ENCODE data around the gene TANC2.
"Not testable (repeated sequence)": the region's sequence is repeated elsewhere in the genome, so short reads cannot be mapped to it uniquely, and the experiment has no call there.

Gene TANC2

GRCh38 chr17:62965174-62965685, 805 bp upstream of the TANC2 start:
- no peak for DNase-seq

GRCh38 chr17:62966426-62967204, 580 bp downstream of the TANC2 start:
- no peak for DNase-seq

GRCh38 chr17:62967205-62967529, 1.1 kb downstream of the TANC2 start:
- DNase-seq: no peak

- peak; percentile 92 for DNase-seq
These were observed 2.4 kb downstream of the TANC2 start for GRCh38 chr17:62968445-62968923.

DNA sequence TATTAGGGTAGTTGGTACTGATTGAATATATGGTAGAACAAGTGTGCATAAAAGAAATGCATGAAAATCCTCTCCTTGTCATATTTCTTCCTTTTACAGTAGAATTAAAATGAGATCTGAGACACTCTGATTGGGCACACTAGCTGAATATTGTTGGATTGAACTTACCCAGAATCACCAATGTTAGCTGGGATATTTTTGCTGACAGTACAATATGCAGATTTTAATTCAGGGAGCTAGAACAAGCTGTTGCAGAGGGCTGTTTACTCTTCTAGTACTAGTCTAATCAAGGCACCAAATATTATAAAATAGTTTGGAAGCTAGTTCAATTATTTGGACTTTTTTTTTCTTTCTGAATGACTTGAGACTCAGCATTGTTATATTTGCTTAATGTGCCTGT, 4.6 kb downstream of the TANC2 start:
- DNase-seq: no peak

- no peak for DNase-seq
These were observed 5.8 kb downstream of the TANC2 start for GRCh38 chr17:62971853-62972252.

DNA sequence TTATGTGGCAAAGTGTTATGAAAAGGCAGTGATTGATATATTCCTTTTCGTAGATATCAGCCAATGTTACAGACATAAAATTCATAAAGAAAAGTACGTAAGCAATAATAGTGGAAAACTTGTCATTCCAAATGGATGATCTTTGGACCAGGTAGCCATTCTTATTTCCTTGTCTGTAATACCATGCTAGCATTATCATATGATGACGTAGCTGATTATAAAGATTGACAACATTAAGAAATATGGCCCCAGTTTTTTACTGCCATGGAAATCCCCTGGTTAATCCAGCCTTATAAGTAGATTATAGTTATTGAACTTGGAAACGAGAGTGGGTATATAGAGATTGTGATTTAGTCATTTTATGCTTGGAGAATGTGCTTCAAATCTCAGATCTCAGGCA, 8.8 kb downstream of the TANC2 start:
- DNase-seq: no peak

DNA sequence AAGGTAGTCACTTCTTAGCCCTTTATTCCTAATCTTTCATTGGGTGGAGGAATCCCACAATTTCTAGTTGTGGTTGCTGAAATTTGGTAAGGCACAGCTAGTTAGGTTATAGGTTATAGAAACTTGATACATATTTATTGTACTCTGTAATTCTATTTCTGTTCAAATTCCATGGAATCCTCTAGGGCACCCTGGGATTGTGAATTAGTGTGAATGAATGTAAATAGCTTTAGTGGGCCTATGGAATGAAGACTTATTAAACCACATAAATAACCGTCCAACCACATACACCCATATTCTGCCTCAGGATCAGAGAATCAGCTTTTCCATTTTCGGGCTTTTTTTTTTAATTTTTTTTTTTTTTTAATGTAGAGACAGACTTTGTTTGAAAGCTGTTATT, 9.2 kb downstream of the TANC2 start:
- no peak for DNase-seq

DNA sequence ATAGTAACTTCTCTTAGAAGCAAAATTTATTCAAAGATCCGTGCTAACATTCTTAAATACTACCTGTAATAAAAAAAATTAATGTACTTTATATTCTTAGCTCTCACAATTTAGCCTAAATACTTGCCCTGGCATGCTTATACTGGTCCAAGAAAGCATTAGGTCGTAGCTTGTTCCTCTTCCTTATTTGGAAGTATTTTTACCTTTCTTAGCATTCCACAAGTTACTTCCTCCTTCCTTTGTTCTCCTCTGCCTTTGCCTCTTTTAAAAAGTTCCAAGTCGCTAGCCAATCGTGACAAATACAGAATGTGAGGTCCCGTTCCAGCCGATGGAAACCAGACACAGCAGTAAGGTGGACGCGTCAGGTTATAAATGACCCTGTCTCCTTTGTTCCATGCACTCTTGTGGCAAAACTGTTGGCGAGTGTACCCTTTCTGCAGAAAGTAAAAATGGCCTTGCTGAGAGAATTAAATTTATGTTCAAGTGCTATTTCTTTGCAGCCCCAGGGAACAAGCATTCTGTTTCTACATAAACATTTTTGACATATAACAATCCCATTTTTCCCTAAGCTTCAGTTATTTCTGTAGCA, 10.7 kb downstream of the TANC2 start:
- not testable (repeated sequence) for DNase-seq

DNA sequence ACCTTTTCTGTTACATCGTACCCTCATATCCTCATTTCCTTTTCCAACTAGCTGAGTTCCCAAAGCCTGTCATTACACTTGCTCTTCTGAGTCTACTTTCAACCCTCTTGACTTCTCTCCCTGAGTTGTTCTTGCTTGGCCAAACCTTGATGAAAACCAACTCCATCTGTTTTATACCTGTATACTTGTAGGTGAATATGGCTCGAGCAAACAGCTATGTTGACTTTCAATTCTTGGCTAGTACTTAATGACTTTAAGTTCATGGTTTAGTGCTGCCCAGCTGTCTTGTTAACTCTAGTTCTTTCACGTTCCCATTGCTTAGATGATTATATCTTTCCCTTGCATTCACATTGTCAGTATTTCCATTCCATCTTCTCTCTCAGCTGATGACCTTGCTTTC, 14.8 kb downstream of the TANC2 start:
- DNase-seq: no peak

GRCh38 chr17:62981933-62982332, 15.9 kb downstream of the TANC2 start:
- no peak for DNase-seq

DNA sequence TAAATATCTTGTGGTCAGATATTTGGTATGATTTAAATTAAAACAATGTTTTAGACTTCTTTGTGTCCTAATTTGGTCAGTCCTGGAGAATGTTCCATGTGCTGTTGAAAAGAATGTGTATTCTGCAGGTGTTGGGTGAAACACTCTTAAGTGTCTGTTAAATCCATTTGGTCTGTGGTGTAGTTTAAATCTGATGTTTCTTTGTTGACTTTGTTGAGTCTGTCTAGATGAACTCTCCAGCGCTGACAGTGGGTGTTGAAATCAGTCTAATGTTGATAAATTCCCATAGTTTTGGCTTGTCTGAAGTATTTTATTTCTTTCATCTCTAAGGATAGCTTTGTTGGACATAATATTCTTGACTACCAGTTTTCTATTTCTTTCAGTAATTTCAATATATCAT, 18.8 kb downstream of the TANC2 start:
- no peak for DNase-seq

DNA sequence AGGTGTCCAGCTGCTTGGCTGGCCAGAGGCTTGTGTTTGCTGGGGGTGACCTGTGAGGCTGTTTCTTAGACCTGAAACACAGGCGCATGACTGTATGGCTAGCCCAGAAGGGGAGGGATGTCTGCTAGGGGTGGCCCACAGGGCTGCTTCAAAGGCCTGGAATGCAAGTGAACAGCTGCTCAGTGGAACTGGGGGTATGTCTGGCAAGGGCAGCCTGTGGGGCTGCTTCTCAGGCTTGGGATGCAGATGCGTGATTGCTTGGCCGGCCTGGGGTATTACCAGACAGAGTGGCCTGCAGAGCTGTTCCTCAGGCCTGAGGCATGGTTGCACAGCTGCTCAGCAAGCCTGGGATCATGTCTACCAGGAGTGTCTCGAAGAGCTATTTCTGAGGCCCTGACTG, 20.5 kb downstream of the TANC2 start:
- no peak for DNase-seq

- no peak for DNase-seq
These were observed 21.1 kb downstream of the TANC2 start for GRCh38 chr17:62987136-62987535.

DNA sequence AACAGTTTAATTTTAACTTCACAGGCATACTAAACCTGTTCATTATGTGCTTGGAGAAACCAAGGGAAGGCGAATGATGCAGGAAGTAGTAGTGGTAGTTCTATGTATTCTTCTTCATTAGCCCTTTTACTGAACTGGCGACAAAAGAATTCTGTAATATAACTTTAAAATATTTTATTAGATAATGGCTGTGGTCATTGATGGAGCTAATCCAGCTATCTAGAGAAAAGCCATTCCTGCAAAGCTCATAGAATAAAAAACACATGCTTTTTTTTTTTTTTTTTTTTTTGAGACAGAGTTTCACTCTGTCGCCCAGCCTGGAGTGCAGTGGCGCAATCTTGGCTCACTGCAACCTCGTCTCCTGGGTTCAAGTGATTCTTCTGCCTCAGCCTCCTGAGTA, 23.5 kb downstream of the TANC2 start:
- DNase-seq: no peak

- no peak for DNase-seq
These were observed 28.9 kb downstream of the TANC2 start for GRCh38 chr17:62994931-62995330.

DNA sequence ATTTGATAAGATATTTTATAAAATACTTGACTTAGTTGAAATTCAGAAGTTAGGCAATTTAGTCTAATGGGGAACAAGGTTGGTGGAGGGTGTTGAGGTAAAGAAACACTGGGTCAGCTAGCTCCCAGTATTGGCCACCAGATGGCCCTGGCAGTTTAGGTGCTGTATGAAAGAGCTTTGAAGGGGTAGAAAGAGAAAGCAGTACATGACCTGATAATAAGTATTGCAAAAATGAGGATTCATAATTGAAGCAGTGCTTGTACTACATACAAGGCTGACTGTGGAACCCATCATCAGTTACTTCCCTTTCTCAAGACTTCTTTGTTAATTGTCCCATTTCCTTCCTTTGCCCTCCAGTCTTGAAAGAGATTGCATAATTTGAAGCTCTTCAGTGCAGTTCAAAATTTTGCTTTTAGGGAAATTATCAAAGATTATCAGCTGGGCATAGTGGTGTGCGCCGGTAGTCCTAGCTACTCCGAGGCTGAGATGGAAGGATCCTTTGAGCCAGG, 29.4 kb downstream of the TANC2 start:
- DNase-seq: peak; percentile 7

GRCh38 chr17:62996221-62996620, 30.2 kb downstream of the TANC2 start:
- no peak for DNase-seq

DNA sequence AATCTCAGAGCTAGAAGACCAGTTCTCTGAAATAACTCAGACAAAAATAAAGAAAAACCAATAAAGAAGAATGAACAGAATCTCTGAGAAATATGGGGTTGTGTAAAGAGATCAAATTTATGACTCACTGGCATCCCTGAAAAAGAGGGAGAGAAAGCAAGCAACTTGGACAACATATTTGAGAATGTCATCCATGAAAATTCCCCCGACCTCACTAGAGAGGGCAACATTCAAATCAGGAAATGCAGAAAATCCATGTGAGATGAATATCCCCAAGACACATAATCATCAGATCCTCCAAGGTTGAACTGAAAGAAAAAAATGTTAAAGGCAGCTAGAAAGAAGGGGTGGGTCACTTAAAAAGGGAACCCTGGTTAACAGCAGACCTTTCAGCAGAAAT, 32.1 kb downstream of the TANC2 start:
- DNase-seq: no peak

DNA sequence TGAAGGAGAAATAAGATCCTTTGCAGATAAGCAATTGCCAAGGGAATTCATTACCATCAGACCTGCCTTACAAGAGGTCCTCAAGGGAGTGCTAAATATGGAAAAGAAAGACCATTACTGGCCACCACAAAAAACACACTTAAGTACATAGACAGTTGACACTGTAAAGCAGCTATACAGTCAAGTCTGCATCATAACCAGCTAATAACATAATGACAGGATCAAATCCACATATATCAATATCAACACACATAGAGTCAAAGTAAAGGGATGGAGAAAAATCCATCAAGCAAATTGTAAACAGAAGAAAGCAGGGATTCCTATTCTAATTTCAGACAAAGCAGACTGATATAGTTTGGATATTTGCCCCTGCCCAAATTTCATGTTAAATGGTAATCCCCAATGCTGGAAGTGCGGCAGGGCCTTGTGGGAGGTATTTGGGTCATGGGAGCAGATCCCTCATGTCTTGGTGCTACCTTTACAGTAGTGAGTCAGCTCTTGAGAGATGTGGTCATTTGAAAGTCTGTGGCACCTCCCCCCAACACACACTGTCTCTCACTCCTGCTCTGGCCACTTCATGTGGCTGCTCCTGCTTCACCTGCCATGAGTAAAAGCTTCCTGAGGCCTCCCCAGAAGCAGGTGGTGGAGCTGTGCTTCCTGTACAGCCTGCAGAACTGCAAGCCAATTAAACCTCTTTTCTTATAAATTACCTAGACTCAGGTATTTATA, 32.8 kb downstream of the TANC2 start:
- no peak for DNase-seq

DNA sequence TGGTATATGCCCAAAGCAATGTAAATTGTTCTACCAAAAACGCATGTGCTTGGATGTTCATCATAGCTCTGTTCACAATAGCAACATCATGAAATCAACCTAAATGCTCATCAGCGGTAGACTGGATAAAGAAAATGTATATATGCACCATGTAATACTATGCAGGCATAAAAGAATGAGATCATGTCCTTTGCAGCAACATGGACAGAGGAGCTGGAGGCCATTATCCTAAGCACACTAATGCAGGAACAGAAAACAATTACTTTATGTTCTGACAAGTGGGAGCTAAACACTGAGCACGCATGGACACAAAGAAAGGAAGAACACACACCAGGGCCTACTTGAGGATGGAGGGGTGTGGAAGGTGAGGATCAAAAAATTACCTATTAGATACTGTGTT, 33.7 kb downstream of the TANC2 start:
- DNase-seq: no peak

DNA sequence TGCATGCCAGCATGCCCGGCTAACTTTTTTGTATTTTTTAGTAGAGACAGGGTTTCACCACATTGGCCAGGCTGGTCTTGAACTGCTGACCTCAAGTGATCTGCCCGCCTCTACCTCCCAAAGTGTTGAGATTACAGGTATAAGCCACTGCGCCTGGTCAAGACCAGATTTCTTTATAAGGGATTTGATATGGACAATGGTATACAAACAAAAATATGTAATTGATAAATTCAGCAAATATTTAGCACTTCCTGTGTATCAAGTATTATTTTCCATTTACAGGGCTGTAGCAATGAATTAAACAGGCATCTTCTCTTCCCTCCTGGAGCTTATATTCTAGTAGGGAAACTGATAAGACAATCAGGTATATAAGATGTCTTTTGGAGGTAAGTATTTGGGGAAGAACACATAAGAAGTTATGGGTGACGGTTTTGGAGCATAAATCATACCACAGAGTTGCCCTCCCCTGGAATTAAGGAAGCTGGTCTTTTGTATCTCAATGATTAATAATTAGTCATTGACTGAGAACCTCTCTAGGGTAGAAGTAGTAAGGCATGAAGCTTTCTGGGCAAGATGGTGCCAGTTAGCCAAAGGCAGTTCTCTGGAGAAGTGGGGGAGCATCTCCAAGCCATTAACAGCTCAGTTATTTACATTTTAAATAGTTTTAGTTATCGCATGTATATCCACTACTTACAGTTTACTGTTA, 35.8 kb downstream of the TANC2 start:
- no peak for DNase-seq

- no peak for DNase-seq
These were observed 36.6 kb downstream of the TANC2 start for GRCh38 chr17:63002625-63003024.

Measured in NCI-H2081 treated with DMSO at 0.1 percent for 48 hours (cell line).